H9 (cell line): ENCODE measurements around the gene SMYD4. TPM values are rescaled to one million over a fixed set of nuclear protein-coding genes. Genes with fewer than 3 reads are reported as not detected.

Source experiments
- DNase-seq: peaks from one replicate; pipeline ENCODE4 v3.0.0-alpha.2; 2017
- H2AFZ ChIP-seq: one replicate; pipeline ENCODE4 v1.6.1; 2013; ENCODE audit warnings: mild to moderate bottlenecking, low read length, control low read depth, moderate library complexity
- H2AK5ac ChIP-seq: 2 replicates; pipeline ENCODE4 v1.6.1; 2013; ENCODE audit warnings: low read length, control low read depth, mixed read lengths; ENCODE audit not compliant: insufficient read length
- H2BK120ac ChIP-seq: one replicate; pipeline ENCODE4 v1.6.1; 2013; ENCODE audit warnings: low read depth, mild to moderate bottlenecking, low read length, control low read depth, inconsistent platforms; ENCODE audit not compliant: poor library complexity, severe bottlenecking
- H2BK12ac ChIP-seq: 2 replicates; pipeline ENCODE4 v1.6.1; 2013; ENCODE audit warnings: low read length, control low read depth, mixed read lengths, low read depth; ENCODE audit not compliant: insufficient read length
- H2BK15ac ChIP-seq: 2 replicates; pipeline ENCODE4 v1.6.1; 2013; ENCODE audit warnings: low read depth, low read length, control low read depth
- H2BK20ac ChIP-seq: one replicate; pipeline ENCODE4 v1.6.1; 2013; ENCODE audit warnings: low read depth, mild to moderate bottlenecking, low read length, control low read depth, inconsistent platforms; ENCODE audit not compliant: poor library complexity, severe bottlenecking
- H2BK5ac ChIP-seq: 2 replicates; pipeline ENCODE4 v1.6.1; 2013; ENCODE audit warnings: low read length, control low read depth, mixed read lengths; ENCODE audit not compliant: insufficient read length
- H3K14ac ChIP-seq: 2 replicates; pipeline ENCODE4 v1.6.1; 2013; ENCODE audit warnings: low read length, control low read depth; ENCODE audit not compliant: insufficient read depth
- H3K18ac ChIP-seq: 2 replicates; pipeline ENCODE4 v1.6.1; 2013; ENCODE audit warnings: low read depth, mild to moderate bottlenecking, mixed read lengths, low read length, control low read depth; ENCODE audit not compliant: insufficient read length
- H3K23ac ChIP-seq: 2 replicates; pipeline ENCODE4 v1.6.1; 2013; ENCODE audit warnings: low read length, control low read depth, mixed read lengths, low read depth; ENCODE audit not compliant: insufficient read length
- H3K23me2 ChIP-seq: 2 replicates; pipeline ENCODE4 v1.6.1; 2013; ENCODE audit warnings: low read depth, mild to moderate bottlenecking, mixed read lengths, low read length, control low read depth; ENCODE audit not compliant: insufficient read length, poor library complexity, severe bottlenecking
- H3K27ac ChIP-seq: 2 replicates; pipeline ENCODE4 v1.5.1; 2013; ENCODE audit warnings: low read length, control low read depth, mixed read lengths, low read depth; ENCODE audit not compliant: insufficient read length
- H3K27me3 ChIP-seq: 2 replicates; pipeline ENCODE4 v1.6.1; 2013; ENCODE audit warnings: low read length, control low read depth, inconsistent platforms; ENCODE audit not compliant: insufficient read depth
- H3K4ac ChIP-seq: 2 replicates; pipeline ENCODE4 v1.6.1; 2013; ENCODE audit warnings: low read depth, mild to moderate bottlenecking, control low read depth, inconsistent platforms, low read length, moderate library complexity
- H3K4me1 ChIP-seq: 2 replicates; pipeline ENCODE4 v1.6.1; 2013; ENCODE audit warnings: low read length, control low read depth, inconsistent platforms; ENCODE audit not compliant: insufficient read depth
- H3K4me2 ChIP-seq: 2 replicates; pipeline ENCODE4 v1.6.1; 2013; ENCODE audit warnings: low read length, control low read depth, mixed read lengths; ENCODE audit not compliant: insufficient read length, insufficient read depth
- H3K56ac ChIP-seq: 2 replicates; pipeline ENCODE4 v1.6.1; 2013; ENCODE audit warnings: low read depth, mild to moderate bottlenecking, mixed read lengths, low read length, control low read depth; ENCODE audit not compliant: insufficient read length
- H3K79me1 ChIP-seq: 2 replicates; pipeline ENCODE4 v1.6.1; 2013; ENCODE audit warnings: low read depth, mild to moderate bottlenecking, moderate library complexity, low read length, control low read depth, inconsistent platforms; ENCODE audit not compliant: insufficient read depth, poor library complexity, severe bottlenecking
- H3K79me2 ChIP-seq: 2 replicates; pipeline ENCODE4 v1.6.1; 2013; ENCODE audit warnings: low read length, control low read depth, inconsistent platforms; ENCODE audit not compliant: insufficient read depth
- H3K9ac ChIP-seq: 2 replicates; pipeline ENCODE4 v1.6.1; 2013; ENCODE audit warnings: low read length, control low read depth, mixed read lengths; ENCODE audit not compliant: insufficient read length; ENCODE audit errors: extremely low read depth
- H3K9me3 ChIP-seq: one replicate; pipeline ENCODE4 v1.6.1; 2013; ENCODE audit warnings: low read depth, low read length, inconsistent platforms; ENCODE audit not compliant: control insufficient read depth
- H3T11ph ChIP-seq: one replicate; pipeline ENCODE4 v1.6.1; 2013; ENCODE audit warnings: mild to moderate bottlenecking, low read length, control low read depth, inconsistent platforms
- H4K20me1 ChIP-seq: one replicate; pipeline ENCODE4 v1.6.1; 2013; ENCODE audit not compliant: control insufficient read depth, insufficient read length, insufficient read depth
- H4K5ac ChIP-seq: 2 replicates; pipeline ENCODE4 v1.6.1; 2013; ENCODE audit warnings: low read depth, mild to moderate bottlenecking, mixed read lengths, low read length, control low read depth; ENCODE audit not compliant: insufficient read length
- H4K8ac ChIP-seq: replicated peaks from 2 replicates; pipeline ENCODE4 v1.6.1; 2013; ENCODE audit warnings: low read length, control low read depth, mixed read lengths, low read depth; ENCODE audit not compliant: insufficient read length
- H4K91ac ChIP-seq: 2 replicates; pipeline ENCODE4 v1.6.1; 2013; ENCODE audit warnings: low read depth, mild to moderate bottlenecking, moderate library complexity, mixed read lengths, low read length, control low read depth; ENCODE audit not compliant: insufficient read length
- H3K27ac Mint-ChIP-seq, 3 experiments: 2 replicates in 2 of 3; 3 replicates in 1 of 3; pipeline ENCODE4 v1.8.0; 2020 to 2021; ENCODE audit warnings: mixed read lengths in 3 of 3, mild to moderate bottlenecking in 1 of 3, moderate library complexity in 1 of 3
- H3K27me3 Mint-ChIP-seq: 2 replicates; pipeline ENCODE4 v1.8.0; 2021; ENCODE audit warnings: low read depth, mild to moderate bottlenecking, moderate library complexity, mixed read lengths
- H3K36me3 Mint-ChIP-seq, 3 experiments: 2 replicates in 2 of 3; 3 replicates in 1 of 3; pipeline ENCODE4 v1.8.0; 2020 to 2021; ENCODE audit warnings: low read depth in 3 of 3, mixed read lengths in 3 of 3; ENCODE audit not compliant: insufficient read depth in 1 of 3
- H3K4me1 Mint-ChIP-seq, 2 experiments: 2 replicates each; pipeline ENCODE4 v1.8.0; 2020; ENCODE audit warnings: mixed read lengths in 2 of 2
- H3K4me3 Mint-ChIP-seq, 2 experiments: 2 replicates in 1 of 2; 3 replicates in 1 of 2; pipeline ENCODE4 v1.8.0; 2020 to 2021; ENCODE audit warnings: mild to moderate bottlenecking in 2 of 2, mixed read lengths in 2 of 2, moderate library complexity in 1 of 2
- H3K9me3 Mint-ChIP-seq, 2 experiments: 2 replicates in 1 of 2; 3 replicates in 1 of 2; pipeline ENCODE4 v1.8.0; 2020; ENCODE audit warnings: mild to moderate bottlenecking in 2 of 2, mixed read lengths in 2 of 2, moderate library complexity in 1 of 2
- WGBS: extraction: QIAGEN DNeasy Blood & Tissue Kit; methylation state at CpG from one replicate; pipeline ENCODE4 v1.1.7; 2013; ENCODE audit warnings: missing lambda C conversion rate, low lambda C conversion rate, mixed read lengths; ENCODE audit not compliant: insufficient read length; ENCODE audit errors: extremely low coverage; 5-methylcytosine and 5-hydroxymethylcytosine counted together
- total RNA-seq: library from RNA; stranded (reverse); gene quantifications from 2 replicates; pipeline ENCODE4 v1.2.1, GENCODE V29; 2021
- TF ChIP-seq, protein P1 (sequence below): fragments of 200-600 bp; sonication (generic); conservative IDR thresholded peaks from 3 replicates; pipeline ENCODE4 v1.8.0; 2021; ENCODE audit warnings: antibody characterized with exemption, mild to moderate bottlenecking

SMYD4 gene
- total RNA-seq, 1 experiment from 2014 or later = 28.8 TPM

DNA sequence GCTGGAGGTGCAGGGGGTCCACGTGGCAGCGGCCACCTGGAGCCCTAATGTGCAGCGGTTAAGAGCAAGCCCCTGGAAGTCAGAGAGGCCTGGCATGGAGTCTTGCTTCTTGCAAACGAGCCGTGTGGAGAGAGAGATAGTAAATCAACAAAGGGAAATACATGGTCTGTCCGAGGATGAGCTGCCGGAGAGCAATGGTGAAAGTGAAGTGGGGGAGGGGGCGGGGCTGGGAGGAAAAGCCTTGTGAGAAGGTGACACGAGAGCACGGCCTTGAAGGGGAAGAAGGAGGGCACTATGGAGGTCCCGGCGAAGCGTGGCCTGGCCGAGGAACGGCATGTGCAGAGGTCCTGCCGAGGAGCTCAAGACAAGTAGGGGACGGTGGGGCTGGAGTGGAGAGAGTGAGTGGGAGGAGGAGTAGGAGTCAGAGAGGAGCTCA is 73.9 kb downstream of the SMYD4 start:
- H3K4me1 Mint-ChIP-seq = peaks cover 23 to 28% of the 10 kb centered on the region in 2 experiments
- Histone ChIP-seq H3T11ph (no peak overlapping the region), H2BK20ac (no peak overlapping the region), H3K23me2 (no peaks in the 10 kb centered on the region), H3K4ac (no peak overlapping the region), H3K23ac (no peak overlapping the region), H3K4me2 (no peak overlapping the region), H3K18ac (no peak overlapping the region), H2BK120ac (no peak overlapping the region), H3K9ac (no peak overlapping the region), H3K79me2 (no peaks in the 10 kb centered on the region), H2AK5ac (no peak overlapping the region), H4K5ac (no peak overlapping the region), H4K20me1 (no peaks in the 10 kb centered on the region), H2BK12ac (no peak overlapping the region), H3K56ac (no peak overlapping the region), H4K91ac (no peak overlapping the region), H3K79me1 (no peaks in the 10 kb centered on the region), H2BK5ac (no peak overlapping the region), H3K14ac (no peak overlapping the region; the same call in 1 of the 2 replicates), H3K27ac (no peak overlapping the region), H3K4me1 (no peaks in the 10 kb centered on the region), H3K27me3 (no peaks in the 10 kb centered on the region), H2AFZ (no peak overlapping the region), H3K9me3 (no peaks in the 10 kb centered on the region), H2BK15ac (no peak overlapping the region), H4K8ac (no peak overlapping the region)
- H3K27ac Mint-ChIP-seq = peak overlapping the region in 2 of 3 experiments; percentile 15 to 34; a peak in 2 of 7 replicates
- no peak overlapping the region for H3K4me3 Mint-ChIP-seq
- no peaks in the 10 kb centered on the region for H3K9me3 Mint-ChIP-seq
- DNase-seq = no peak
- no peaks in the 10 kb centered on the region for H3K36me3 Mint-ChIP-seq
- TF ChIP-seq, protein P1, sequence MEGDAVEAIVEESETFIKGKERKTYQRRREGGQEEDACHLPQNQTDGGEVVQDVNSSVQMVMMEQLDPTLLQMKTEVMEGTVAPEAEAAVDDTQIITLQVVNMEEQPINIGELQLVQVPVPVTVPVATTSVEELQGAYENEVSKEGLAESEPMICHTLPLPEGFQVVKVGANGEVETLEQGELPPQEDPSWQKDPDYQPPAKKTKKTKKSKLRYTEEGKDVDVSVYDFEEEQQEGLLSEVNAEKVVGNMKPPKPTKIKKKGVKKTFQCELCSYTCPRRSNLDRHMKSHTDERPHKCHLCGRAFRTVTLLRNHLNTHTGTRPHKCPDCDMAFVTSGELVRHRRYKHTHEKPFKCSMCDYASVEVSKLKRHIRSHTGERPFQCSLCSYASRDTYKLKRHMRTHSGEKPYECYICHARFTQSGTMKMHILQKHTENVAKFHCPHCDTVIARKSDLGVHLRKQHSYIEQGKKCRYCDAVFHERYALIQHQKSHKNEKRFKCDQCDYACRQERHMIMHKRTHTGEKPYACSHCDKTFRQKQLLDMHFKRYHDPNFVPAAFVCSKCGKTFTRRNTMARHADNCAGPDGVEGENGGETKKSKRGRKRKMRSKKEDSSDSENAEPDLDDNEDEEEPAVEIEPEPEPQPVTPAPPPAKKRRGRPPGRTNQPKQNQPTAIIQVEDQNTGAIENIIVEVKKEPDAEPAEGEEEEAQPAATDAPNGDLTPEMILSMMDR = no peak
- no CpG with 5 or more reads among the region's 17 CpGs for WGBS
- H3K27me3 Mint-ChIP-seq = no peaks in the 10 kb centered on the region; the same call in none of the 2 replicates
